Activated T-cell treated with anti-CD3 and anti-CD28 coated beads for 1 hour (primary cell): ENCODE measurements around the gene OPCML.

Experiments
- DNase-seq: peaks from one replicate; pipeline ENCODE4 v3.0.0-alpha.2; 2020; ENCODE audit warnings: low read depth

The OPCML gene

GRCh38 chr11:133503236-133503635 lies 29.1 kb downstream of the OPCML start:
- DNase-seq, result no peak

- no peak for DNase-seq
Measured at GRCh38 chr11:133501643-133502539, 30.4 kb downstream of the OPCML start.

GRCh38 chr11:133500936-133501335 lies 31.4 kb downstream of the OPCML start:
- DNase-seq, result no peak

GRCh38 chr11:133500435-133500834 lies 31.9 kb downstream of the OPCML start:
- DNase-seq, result no peak

GRCh38 chr11:133498969-133499368 lies 33.3 kb downstream of the OPCML start:
- no peak for DNase-seq

- no peak for DNase-seq
Measured at GRCh38 chr11:133497477-133498140, 34.7 kb downstream of the OPCML start.

- DNase-seq, result no peak
Measured at GRCh38 chr11:133492895-133493294, 39.4 kb downstream of the OPCML start.

- DNase-seq, result no peak
Measured at GRCh38 chr11:133491680-133492383, 40.5 kb downstream of the OPCML start.

- DNase-seq, result no peak
Measured at GRCh38 chr11:133480722-133481121, 51.6 kb downstream of the OPCML start.

GRCh38 chr11:133479209-133479608 lies 53.1 kb downstream of the OPCML start:
- DNase-seq, result no peak

- no peak for DNase-seq
Measured at GRCh38 chr11:133477251-133477625, 55.1 kb downstream of the OPCML start.

- DNase-seq, result no peak
Measured at GRCh38 chr11:133476570-133477250, 55.6 kb downstream of the OPCML start.

- no peak for DNase-seq
Measured at GRCh38 chr11:133474461-133474860, 57.8 kb downstream of the OPCML start.

GRCh38 chr11:133467686-133468085 lies 64.6 kb downstream of the OPCML start:
- no peak for DNase-seq

GRCh38 chr11:133443206-133443747 lies 89.0 kb downstream of the OPCML start:
- no peak for DNase-seq

GRCh38 chr11:133441964-133442660 lies 90.2 kb downstream of the OPCML start:
- no peak for DNase-seq

GRCh38 chr11:133425992-133426391 lies 106.3 kb downstream of the OPCML start:
- no peak for DNase-seq

GRCh38 chr11:133425245-133425644 lies 107.1 kb downstream of the OPCML start:
- DNase-seq, result no peak

- DNase-seq, result no peak
Measured at GRCh38 chr11:133418218-133418617, 114.1 kb downstream of the OPCML start.

- no peak for DNase-seq
Measured at GRCh38 chr11:133414506-133414905, 117.8 kb downstream of the OPCML start.

GRCh38 chr11:133413703-133414102 lies 118.6 kb downstream of the OPCML start:
- DNase-seq, result no peak
